ENCODE results near the gene PTPRO. TPM values are rescaled to one million over a fixed set of nuclear protein-coding genes. Genes with fewer than 3 reads are reported as not detected.

The PTPRO gene
- total RNA-seq, 1 experiment from 2014 or later: 1.3 TPM

DNA sequence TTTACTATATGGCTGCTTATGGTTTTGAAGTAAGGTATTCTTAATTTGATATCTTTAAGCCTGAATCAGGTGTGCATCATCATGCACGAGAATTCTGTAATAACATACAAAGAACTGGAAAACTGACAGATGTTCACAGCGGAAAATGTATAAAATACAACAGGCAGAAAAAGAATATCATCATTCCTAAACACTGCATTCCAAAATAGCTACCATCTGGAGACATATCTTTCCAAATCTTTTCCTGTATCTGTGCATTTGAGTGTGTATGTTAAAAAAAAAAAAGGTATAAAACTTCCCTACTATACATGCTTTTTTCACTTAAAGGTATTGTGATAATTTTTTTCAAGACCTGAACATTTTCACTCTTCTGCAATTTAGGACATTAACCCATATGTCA, 13.7 kb downstream of the PTPRO start:
- Histone ChIP-seq H3K4me3 (no peak overlapping the region), H3K9me3 (no peaks in the 10 kb centered on the region), H3K27me3 (no peaks in the 10 kb centered on the region), H3K36me3 (no peaks in the 10 kb centered on the region)
- DNase-seq: no peak

DNA sequence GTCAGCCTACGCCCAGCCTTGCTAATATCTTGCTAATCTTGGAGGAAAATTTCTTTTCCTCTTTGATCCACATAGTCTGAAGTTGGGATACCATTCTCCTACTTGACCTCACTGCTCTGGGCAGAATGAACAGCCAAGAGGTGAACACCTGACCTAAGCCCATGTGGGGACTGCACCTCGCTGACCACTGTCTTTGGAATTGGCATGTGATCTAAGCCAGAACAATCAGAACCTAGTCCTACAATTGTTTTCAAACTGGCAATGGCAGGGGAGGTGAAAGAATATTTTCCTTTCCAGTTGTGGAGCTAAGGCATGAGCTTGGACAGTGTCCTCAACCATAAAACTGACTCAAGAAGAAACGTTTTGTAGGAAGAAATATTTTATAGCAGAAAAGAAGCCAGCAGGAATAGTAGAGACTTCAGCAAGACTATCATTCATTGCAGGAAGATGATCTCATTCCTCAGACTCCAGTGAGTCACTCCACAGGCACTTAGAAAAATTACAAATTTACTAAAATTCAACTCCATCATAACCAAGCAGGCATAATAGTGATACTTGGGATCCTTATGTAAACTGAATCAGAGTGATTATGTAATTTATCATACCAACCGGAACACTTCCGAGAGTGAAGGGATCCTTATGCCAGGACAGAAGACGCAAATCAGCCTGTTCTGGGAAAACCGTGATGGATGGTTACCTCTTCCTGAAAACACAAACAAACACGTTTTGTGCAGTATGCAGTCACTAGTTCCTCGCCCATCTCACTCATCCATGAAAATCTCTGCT, 14.7 kb downstream of the PTPRO start:
- no peak overlapping the region for H3K4me3 ChIP-seq
- H3K36me3 ChIP-seq: no peaks in the 10 kb centered on the region
- H3K9me3 ChIP-seq: no peaks in the 10 kb centered on the region
- H3K27me3 ChIP-seq: no peaks in the 10 kb centered on the region
- peak; percentile 43 for DNase-seq

DNA sequence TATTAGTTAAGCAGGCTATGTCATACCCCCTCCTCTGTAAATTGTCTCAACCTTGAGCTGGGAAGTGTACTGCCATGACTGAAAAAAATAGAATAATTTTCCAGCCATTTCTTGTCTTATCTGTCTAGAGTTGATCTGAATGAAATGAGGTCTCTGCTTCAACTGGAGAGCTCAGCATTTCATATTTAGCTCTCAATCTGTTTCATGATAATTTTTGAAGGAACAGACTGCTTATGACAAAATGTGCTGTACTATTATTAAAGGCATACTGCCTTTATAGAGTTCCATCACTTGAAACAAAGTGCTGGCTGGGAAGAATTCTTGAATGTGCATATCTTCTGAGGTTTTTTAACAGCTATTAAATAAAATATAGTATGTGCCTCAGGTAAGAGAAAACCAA, 19.1 kb downstream of the PTPRO start:
- H3K9me3 ChIP-seq: no peaks in the 10 kb centered on the region

DNA sequence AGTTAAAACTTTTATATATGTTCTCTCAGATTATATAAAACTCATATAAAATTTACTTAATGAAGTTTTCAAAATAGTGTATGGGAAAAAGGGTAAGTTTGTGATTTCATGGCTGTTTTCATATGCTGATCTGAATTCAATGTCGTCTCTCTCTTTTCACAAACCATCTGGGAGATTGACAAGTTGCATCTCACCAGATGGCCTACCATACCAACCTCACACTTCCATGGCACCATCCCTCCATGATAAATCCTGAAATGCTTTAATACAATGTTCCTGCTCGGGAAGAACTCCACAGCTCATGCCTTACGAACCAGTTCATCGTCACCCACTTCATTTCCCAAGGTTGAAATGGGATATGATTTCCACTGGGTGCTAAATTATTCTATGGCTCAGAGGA, 22.3 kb downstream of the PTPRO start:
- Histone ChIP-seq H3K36me3 (no peaks in the 10 kb centered on the region), H3K4me3 (no peak overlapping the region), H3K27me3 (no peaks in the 10 kb centered on the region), H3K9me3 (no peaks in the 10 kb centered on the region)
- no peak for DNase-seq

More for the DNA sequence above, 19.1 kb downstream of the PTPRO start:
- no peak overlapping the region for H3K4me3 ChIP-seq
- no peaks in the 10 kb centered on the region for H3K36me3 ChIP-seq
- H3K27me3 ChIP-seq: no peaks in the 10 kb centered on the region
- DNase-seq: no peak

DNA sequence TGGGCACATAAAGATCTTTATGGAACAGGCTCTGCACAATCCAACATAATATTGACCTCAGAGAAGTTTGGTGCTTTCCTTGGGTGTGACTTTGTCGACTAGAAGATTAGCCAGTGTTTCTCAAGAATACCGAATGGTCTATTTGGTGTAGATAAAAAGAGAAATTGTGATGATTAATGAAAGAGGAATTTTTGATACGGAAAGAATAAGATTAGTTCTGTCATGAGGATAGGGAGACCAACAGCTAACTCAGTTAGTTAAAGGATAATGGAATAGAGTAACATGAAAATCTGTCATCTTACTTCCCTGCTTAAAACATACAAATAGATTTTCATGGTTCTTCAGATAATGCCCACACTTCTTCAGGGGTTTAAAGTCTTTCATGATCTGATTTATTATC, 24.2 kb downstream of the PTPRO start:
- no peak for DNase-seq
- H3K36me3 ChIP-seq: no peaks in the 10 kb centered on the region
- H3K4me3 ChIP-seq: no peak overlapping the region
- H3K9me3 ChIP-seq: no peaks in the 10 kb centered on the region
- H3K27me3 ChIP-seq: no peaks in the 10 kb centered on the region

DNA sequence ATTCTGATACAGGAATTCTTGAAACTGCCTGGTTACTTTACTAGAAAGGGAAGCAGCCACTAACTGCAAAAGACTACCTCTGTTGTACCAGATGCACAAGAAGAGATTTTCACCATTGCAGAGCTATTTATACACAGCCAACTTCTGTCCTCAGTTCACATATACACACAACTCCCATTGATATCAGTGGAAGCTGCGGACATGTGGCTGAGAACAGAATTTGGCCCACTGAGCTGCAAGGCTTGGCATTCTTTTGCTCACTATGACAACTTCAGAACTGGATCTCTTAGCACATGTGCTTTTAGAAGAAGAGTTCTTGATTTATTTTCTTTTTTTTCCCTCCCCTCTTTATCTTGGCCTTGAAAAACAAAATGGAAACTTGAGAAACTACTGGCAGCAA, 28.3 kb downstream of the PTPRO start:
- no peak for DNase-seq
- Histone ChIP-seq H3K9me3 (no peaks in the 10 kb centered on the region), H3K36me3 (no peaks in the 10 kb centered on the region), H3K27me3 (no peaks in the 10 kb centered on the region), H3K4me3 (no peak overlapping the region)

DNA sequence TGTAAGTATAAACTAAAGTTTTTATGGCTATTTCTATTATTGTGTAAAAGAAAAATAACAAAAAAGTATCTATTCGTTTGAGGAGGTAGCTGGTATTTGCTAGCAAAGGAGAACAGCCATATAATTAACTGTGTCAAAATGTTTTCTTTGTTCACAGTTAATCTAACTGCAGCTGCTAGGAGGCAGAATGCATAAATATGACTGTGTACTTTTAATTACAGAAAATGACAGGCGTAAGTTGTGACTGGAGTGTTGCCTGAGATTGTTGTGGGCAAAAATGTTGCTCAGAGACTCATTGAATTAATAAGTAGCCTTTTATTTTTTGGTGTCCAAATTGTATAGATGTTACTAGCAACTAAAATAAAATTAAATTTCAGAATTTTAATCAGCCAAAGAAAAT, 33.5 kb downstream of the PTPRO start:
- Histone ChIP-seq H3K9me3 (no peaks in the 10 kb centered on the region), H3K36me3 (no peaks in the 10 kb centered on the region), H3K27me3 (no peaks in the 10 kb centered on the region), H3K4me3 (no peak overlapping the region)
- DNase-seq: no peak

DNA sequence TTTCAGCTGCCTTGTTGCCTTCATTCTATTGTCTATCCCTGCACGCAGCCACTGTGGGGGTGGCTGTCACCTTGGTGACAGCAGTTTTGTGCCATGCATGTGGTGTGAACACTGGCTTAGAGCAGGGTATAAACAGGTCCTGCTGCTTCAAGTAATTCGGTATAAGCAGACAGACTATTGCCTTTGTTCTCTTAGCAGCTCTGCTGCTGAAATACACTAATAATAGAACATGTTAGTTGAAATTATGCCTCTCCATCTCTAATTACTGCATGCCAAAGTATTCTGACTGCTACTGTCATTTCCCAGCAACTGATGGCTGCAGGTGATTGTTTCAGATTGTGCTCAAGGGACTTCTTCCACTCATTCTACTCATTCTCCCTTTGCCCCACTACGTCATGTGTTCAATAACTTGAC, 34.6 kb downstream of the PTPRO start:
- DNase-seq: no peak
- Histone ChIP-seq H3K9me3 (no peaks in the 10 kb centered on the region), H3K4me3 (no peak overlapping the region)

DNA sequence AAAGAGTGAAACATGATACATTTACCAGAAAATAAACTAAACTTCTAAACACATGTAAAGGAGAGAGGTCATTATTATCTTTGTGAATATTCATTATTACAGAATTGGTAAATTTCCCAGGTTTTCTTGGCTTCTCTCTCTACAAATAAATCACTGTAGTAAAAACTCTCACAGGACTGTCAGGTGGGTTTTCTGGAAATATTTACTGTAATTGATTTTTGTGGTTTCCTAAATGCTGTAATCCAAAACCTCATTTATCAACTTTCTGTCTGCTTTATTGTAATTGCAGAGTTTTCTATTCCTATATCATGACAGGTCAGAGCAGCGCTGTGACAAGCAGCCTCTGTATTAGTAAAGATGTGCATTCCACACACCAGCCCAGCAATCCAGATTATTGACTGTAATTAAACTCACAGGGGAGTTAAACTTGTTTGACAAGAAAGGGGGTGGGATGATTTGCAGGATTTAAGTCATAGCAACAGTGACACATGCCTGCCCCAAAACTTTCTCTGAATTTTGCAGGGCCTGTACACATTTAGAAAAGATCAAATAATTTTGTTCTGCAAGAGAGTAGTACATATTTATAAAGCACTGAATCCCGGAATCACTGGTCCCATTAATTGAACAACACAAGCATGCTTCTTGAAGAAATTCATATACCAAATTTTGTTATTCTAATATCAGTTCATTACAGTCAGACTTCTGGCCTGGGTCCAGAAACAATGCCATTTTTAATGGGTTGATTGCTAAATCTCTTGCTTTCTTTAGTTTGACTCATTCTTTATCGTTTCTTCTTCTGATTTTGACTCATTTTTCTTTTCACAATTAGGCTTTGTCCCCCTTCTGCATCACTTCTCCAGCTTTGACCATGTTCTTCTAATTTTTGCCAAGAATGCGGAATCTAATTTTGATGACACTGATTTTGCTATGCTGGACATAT, 42.2 kb downstream of the PTPRO start:
- Histone ChIP-seq H3K36me3 (no peaks in the 10 kb centered on the region), H3K9me3 (no peaks in the 10 kb centered on the region), H3K27me3 (no peaks in the 10 kb centered on the region), H3K4me3 (no peak overlapping the region)
- no peak for DNase-seq

More for the DNA sequence above, 34.6 kb downstream of the PTPRO start:
- H3K36me3 ChIP-seq: no peaks in the 10 kb centered on the region
- H3K27me3 ChIP-seq: no peaks in the 10 kb centered on the region

DNA sequence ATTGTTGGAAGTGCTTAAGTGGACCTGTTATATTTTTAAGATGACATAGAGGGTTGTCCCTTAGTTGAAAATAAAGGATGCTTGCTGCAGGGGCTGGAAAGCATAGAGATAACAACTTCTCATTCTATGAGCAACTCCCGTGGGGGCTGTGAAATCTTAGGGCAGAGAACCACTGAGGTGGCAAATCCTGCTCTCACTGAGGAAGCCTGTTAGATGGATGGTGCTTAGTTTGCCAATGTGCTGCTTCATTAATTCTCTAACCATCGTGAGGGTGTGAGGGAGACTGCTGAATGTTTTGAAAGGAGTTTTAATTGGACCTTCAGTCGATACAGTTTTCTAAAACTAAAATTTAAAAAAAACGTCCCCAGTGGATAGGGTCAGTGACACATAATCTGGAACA, 46.5 kb downstream of the PTPRO start:
- Histone ChIP-seq H3K36me3 (no peaks in the 10 kb centered on the region), H3K27me3 (no peaks in the 10 kb centered on the region), H3K9me3 (no peaks in the 10 kb centered on the region), H3K4me3 (no peak overlapping the region)
- DNase-seq: no peak

DNA sequence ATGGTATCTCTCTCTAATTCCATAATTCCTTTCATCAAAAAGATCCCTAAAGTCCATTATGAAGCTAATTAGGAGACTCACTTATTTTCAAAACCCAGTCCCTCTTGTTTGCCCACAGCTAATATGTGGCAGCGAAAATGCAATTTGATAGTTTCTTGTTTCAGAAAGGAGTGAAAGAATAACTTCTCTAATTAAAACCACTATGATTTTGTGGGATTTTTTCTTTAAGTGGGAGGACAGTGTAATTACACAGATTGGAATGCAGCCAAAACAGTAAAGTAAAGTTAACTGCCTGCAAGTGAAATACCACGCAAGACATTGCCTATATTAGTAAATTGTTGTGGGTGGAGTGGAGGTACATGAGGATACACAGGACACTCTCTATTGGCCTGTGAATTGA, 50.0 kb downstream of the PTPRO start:
- no peaks in the 10 kb centered on the region for H3K36me3 ChIP-seq
- DNase-seq: no peak
- H3K27me3 ChIP-seq: no peaks in the 10 kb centered on the region
- peaks cover 9% of the 10 kb centered on the region for H3K9me3 ChIP-seq
- H3K4me3 ChIP-seq: no peak overlapping the region

DNA sequence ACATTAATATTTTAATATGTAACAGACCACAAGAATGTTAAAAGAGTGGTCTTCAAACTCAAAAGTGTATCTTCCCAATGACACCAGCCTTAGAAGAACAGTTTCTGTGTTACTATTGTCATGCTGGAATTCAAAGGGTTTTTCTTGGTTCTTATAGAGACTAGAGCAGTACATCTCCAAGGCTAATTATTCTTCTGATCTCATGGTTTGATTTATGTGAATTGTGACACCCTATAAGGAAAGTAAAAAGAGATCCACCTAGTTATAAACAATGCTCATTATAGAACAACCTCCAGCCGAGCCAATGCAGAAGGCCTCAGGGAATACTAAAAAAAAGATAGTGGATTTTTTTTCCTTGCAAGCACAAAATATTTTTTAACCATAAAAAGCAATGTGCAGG, 65.5 kb downstream of the PTPRO start:
- Histone ChIP-seq H3K27me3 (no peaks in the 10 kb centered on the region), H3K9me3 (no peaks in the 10 kb centered on the region), H3K36me3 (no peaks in the 10 kb centered on the region), H3K4me3 (no peak overlapping the region)
- DNase-seq: no peak

DNA sequence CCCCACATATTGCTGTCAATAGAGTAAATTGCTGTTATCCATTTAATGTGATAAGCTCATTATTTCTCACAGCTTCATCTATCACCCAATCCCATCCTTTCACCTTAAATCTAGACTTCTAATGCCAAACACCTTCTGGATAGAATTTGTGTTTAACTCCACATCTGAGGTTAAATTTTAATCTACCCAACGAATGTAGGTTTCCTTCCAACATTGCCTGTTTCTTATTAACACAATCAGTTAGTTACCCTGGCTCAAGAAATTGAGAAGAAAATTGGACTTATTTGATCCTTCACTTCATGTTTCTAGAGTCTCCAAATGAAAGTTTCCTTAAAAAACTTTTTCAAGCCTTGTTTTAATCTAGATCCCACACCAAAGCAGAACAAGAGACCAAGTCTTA, 67.3 kb downstream of the PTPRO start:
- no peaks in the 10 kb centered on the region for H3K27me3 ChIP-seq
- DNase-seq: no peak
- no peak overlapping the region for H3K4me3 ChIP-seq
- no peaks in the 10 kb centered on the region for H3K9me3 ChIP-seq
- no peaks in the 10 kb centered on the region for H3K36me3 ChIP-seq

DNA sequence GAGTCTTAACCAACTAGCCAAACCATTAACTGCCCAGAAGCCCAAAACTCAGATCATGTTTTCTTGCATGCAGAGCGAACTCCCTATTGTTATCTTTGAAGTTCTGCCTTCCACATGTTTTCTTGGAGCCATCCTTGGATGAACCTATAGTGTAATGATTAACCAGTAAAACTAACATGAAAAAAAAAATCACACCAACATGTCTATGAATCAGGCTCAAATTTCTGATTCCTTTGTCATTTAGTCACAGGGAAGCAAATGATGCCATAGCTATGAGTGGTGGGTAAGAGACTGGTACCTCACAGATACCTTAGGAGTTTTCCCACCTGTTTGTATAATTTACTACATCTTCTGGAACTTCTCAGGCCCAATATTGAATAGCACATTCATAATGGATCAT, 70.7 kb downstream of the PTPRO start:
- Histone ChIP-seq H3K4me3 (no peak overlapping the region), H3K9me3 (no peaks in the 10 kb centered on the region), H3K36me3 (no peaks in the 10 kb centered on the region), H3K27me3 (no peaks in the 10 kb centered on the region)
- DNase-seq: no peak

DNA sequence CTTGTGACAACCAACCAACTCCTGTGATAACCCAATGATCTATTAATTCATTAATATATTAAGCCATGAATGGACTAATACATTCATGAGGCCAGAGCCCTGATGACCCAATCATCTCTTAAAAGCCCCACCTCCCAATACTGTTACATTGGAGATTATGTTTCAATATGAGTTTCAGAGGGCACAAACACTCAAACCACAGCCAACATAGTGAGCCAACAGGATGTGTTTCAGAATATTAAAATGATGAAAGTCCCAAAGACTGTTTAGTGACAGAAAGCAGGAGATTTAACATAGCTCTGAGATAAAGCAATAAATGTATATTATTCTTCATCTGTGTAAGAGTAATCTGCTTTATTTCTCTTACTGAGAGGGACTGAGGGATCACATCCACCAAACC, 71.7 kb downstream of the PTPRO start:
- H3K4me3 ChIP-seq: no peak overlapping the region
- no peaks in the 10 kb centered on the region for H3K9me3 ChIP-seq
- no peaks in the 10 kb centered on the region for H3K27me3 ChIP-seq
- H3K36me3 ChIP-seq: no peaks in the 10 kb centered on the region
- no peak for DNase-seq

DNA sequence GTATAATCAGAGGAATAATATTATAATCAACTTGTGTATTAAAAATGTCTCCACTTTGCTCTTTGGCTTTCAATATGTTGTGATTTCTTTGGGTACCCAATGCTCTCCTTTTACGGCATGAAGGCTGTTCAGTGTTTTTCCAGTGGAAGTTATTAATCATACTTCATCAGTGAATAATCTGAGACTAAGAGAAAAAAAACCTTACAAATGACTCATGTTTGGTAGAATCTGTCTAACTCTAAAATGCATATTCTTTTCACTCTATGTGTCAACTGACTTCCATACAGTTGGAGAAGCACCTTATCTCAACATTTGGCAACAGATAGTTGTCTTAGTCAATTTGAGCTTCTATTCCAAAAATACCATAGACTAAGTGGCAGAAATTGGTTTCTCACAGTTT, 82.2 kb downstream of the PTPRO start:
- Histone ChIP-seq H3K4me3 (no peak overlapping the region), H3K9me3 (no peaks in the 10 kb centered on the region), H3K36me3 (no peaks in the 10 kb centered on the region), H3K27me3 (no peaks in the 10 kb centered on the region)
- DNase-seq: no peak

DNA sequence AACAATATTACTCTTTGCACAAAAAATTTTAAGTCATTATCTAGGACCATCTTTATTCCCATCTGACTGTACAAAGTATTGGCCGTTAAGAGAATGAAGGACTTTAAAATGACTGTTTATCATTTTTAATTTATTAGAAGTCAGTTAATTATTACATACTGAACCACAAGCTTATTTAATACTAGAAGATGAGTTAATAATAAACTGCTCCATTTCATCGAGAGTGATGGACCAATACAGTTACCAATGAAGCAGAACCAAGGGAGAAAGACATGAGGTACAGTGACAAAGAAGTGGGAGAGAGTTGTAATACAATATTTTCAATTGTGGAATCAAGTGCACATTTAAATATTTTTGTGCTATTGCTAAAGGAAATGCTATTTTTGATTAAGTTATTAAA, 83.3 kb downstream of the PTPRO start:
- Histone ChIP-seq H3K4me3 (no peak overlapping the region), H3K27me3 (no peaks in the 10 kb centered on the region), H3K9me3 (no peaks in the 10 kb centered on the region), H3K36me3 (no peaks in the 10 kb centered on the region)
- DNase-seq: no peak

DNA sequence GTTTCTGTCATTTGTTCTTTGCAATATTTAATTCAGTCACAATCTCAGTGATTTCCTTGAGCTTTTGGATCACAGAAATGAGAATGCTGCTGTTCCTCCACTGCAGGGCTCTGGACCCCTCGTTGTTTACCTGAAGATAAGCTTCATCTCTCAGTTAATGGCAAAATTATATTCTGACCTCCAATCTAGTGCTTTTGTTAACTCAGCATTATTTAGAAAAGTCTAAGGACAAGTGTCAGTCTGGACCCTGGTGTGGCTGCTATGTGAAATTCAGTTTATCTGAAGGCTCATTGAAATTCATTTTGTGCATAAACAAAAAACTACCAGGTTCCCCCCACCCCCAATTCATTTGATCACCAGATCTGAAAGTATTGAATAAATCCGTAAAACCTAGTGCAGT, 84.7 kb downstream of the PTPRO start:
- no peak for DNase-seq
- H3K4me3 ChIP-seq: no peak overlapping the region
- H3K36me3 ChIP-seq: no peaks in the 10 kb centered on the region
- no peaks in the 10 kb centered on the region for H3K27me3 ChIP-seq
- H3K9me3 ChIP-seq: no peaks in the 10 kb centered on the region
